Osteoblast (primary cell): ENCODE measurements around the gene GRB10. TPM values are rescaled to one million over a fixed set of nuclear protein-coding genes. Genes with fewer than 3 reads are reported as not detected.

Experiments
- DNase-seq: peaks from one replicate; pipeline ENCODE4 v3.0.0; 2011; ENCODE audit warnings: low spot score, mixed read lengths; ENCODE audit not compliant: insufficient read length; ENCODE audit errors: missing footprints
- H2AFZ ChIP-seq: 2 replicates; pipeline ENCODE4 v1.6.0; 2011; ENCODE audit warnings: mild to moderate bottlenecking, low read length
- H3K27ac ChIP-seq: 2 replicates; pipeline ENCODE4 v1.5.1; 2011; ENCODE audit warnings: mild to moderate bottlenecking, low read depth, low read length, moderate library complexity
- H3K27me3 ChIP-seq: 2 replicates; pipeline ENCODE4 v1.6.0; 2012; ENCODE audit warnings: mild to moderate bottlenecking, control low read depth, inconsistent platforms, low read length, moderate library complexity; ENCODE audit not compliant: insufficient read depth
- H3K36me3 ChIP-seq: 2 replicates; pipeline ENCODE4 v1.5.1; 2011; ENCODE audit warnings: mild to moderate bottlenecking, low read length, control low read depth, moderate library complexity; ENCODE audit not compliant: insufficient read depth
- H3K4me1 ChIP-seq: 2 replicates; pipeline ENCODE4 v1.5.1; 2011; ENCODE audit warnings: mild to moderate bottlenecking, low read length, control low read depth, moderate library complexity; ENCODE audit not compliant: insufficient read depth
- H3K4me2 ChIP-seq: 2 replicates; pipeline ENCODE4 v1.6.0; 2011; ENCODE audit warnings: mild to moderate bottlenecking, low read length; ENCODE audit not compliant: insufficient read depth
- H3K4me3 ChIP-seq: fragments of 200-600 bp; sonication (generic); 3 replicates; pipeline ENCODE4 v1.5.1; 2012; ENCODE audit warnings: mild to moderate bottlenecking, low read length, inconsistent platforms; ENCODE audit not compliant: insufficient read depth
- H3K79me2 ChIP-seq: 2 replicates; pipeline ENCODE4 v1.6.0; 2012; ENCODE audit warnings: mild to moderate bottlenecking, low read length, control low read depth, inconsistent platforms; ENCODE audit not compliant: insufficient read depth
- H3K9me3 ChIP-seq: 2 replicates; pipeline ENCODE4 v1.5.1; 2011; ENCODE audit warnings: low read depth, low read length, control low read depth
- H4K20me1 ChIP-seq: 2 replicates; pipeline ENCODE4 v1.6.0; 2012; ENCODE audit warnings: mild to moderate bottlenecking, low read length, control low read depth; ENCODE audit not compliant: insufficient read depth
- CTCF ChIP-seq: IDR thresholded peaks from 2 replicates; pipeline ENCODE4 v1.5.1; 2011; ENCODE audit warnings: mild to moderate bottlenecking, low read depth, low read length, moderate library complexity; ENCODE audit errors: extremely low read depth
- total RNA-seq: library from RNA; depleted of rRNA; stranded (reverse); fragments of >200 nt; gene quantifications from 2 replicates; pipeline ENCODE4 v1.2.3, GENCODE V29; 2012

The GRB10 gene
- total RNA-seq, 1 donor, result 62.6 TPM

GRCh38 chr7:50711271-50712175, 71.2 kb downstream of the GRB10 start:
- Histone ChIP-seq H2AFZ (no peak overlapping the region), H3K4me3 (no peak overlapping the region), H3K4me1 (peaks cover 19% of the 10 kb centered on the region), H3K4me2 (no peak overlapping the region), H3K27me3 (no peaks in the 10 kb centered on the region), H3K9me3 (no peaks in the 10 kb centered on the region), H4K20me1 (peaks cover 60% of the 10 kb centered on the region), H3K27ac (no peak overlapping the region), H3K79me2 (peaks cover 94% of the 10 kb centered on the region), H3K36me3 (no peaks in the 10 kb centered on the region)
- no peak for TF ChIP-seq CTCF
- DNase-seq, result no peak

GRCh38 chr7:50710441-50711154, 72.1 kb downstream of the GRB10 start:
- no peak for TF ChIP-seq CTCF
- no peaks in the 10 kb centered on the region for H3K36me3 ChIP-seq
- H3K79me2 ChIP-seq, result peaks cover 93% of the 10 kb centered on the region
- H3K27ac ChIP-seq, result no peak overlapping the region
- no peak overlapping the region for H3K4me3 ChIP-seq
- no peaks in the 10 kb centered on the region for H3K27me3 ChIP-seq
- H3K4me2 ChIP-seq, result no peak overlapping the region
- peaks cover 54% of the 10 kb centered on the region for H4K20me1 ChIP-seq
- no peaks in the 10 kb centered on the region for H3K9me3 ChIP-seq
- no peak overlapping the region for H2AFZ ChIP-seq
- peaks cover 19% of the 10 kb centered on the region for H3K4me1 ChIP-seq
- DNase-seq, result no peak

GRCh38 chr7:50709151-50709550, 73.5 kb downstream of the GRB10 start:
- peaks cover 16% of the 10 kb centered on the region for H3K4me1 ChIP-seq
- no peak overlapping the region for H3K4me3 ChIP-seq
- no peak for DNase-seq
- no peak overlapping the region for H3K27ac ChIP-seq
- H3K9me3 ChIP-seq, result no peaks in the 10 kb centered on the region
- H3K79me2 ChIP-seq, result peaks cover 92% of the 10 kb centered on the region
- no peak overlapping the region for H2AFZ ChIP-seq
- no peak overlapping the region for H3K4me2 ChIP-seq
- TF ChIP-seq CTCF, result no peak
- no peaks in the 10 kb centered on the region for H3K36me3 ChIP-seq
- H3K27me3 ChIP-seq, result no peaks in the 10 kb centered on the region
- H4K20me1 ChIP-seq, result peaks cover 60% of the 10 kb centered on the region
